Activated T-helper 1 cell treated with anti-CD3 and anti-CD28 coated beads, Interleukin-2, amount 50 U/mL, for 16 hours (primary cell): ENCODE measurements around the gene RAI1.
"Not testable (repeated sequence)": the region's sequence is repeated elsewhere in the genome, so short reads cannot be mapped to it uniquely, and the experiment has no call there.

Source experiments
- DNase-seq, 2 donors: peaks; one replicate each; pipeline ENCODE4 v3.0.0-alpha.2; 2020; ENCODE audit warnings: low read depth in 1 of 2, low spot score in 1 of 2

Gene RAI1

DNA sequence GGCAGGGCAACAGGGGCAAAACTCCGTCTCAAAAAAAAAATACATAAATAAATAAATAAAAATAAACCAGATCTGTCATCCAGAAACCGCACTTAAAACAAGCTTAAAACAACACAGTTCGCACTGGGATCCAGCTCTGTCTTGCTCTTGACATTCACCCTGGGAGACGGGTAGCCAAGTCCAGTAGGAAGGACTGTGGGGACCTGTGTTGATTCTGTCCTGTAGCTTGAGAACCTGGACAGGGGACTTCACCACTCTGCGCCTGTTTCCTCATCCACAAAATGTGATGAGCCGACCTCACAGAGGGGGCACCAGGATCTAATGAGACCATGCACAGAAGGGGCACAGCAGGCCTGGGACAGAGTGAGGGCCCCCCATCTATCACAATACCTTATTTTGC, 1.5 kb upstream of the RAI1 start:
- DNase-seq, result no peak

DNA sequence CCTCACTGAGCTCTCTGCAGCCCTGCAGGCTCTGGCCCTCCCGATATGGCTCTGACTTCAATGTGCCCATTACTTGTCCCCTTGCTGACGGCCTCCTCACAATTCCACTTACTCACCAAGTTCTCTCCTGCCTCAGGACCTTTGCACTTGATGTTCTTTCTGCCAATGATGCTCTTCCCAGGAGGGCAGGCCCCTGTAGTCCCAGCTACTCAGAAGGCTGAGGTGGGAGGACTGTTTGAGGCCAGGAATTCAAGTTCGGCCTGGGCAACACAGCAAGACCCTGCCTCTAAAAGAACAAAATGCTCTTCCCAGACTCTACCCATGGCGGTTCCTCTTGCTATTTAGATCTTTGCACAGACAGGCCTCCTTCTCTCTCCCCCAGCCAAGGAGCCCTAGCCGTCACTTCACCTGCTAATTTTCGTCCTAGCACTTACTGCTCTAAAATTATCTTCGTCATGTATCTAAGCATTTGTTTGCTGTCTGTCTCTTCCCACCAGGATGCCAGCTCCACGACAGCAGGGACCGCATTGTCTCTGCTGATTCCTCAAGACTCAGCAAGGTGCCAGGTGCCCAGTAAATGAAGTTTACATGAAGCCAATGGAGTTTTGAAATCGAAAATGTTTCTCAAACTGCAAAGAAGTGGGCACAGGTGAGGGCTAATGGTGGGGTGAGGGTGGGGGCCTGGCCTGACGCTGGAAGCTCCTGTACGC, 626 bp upstream of the RAI1 start:
- DNase-seq, result no peak

DNA sequence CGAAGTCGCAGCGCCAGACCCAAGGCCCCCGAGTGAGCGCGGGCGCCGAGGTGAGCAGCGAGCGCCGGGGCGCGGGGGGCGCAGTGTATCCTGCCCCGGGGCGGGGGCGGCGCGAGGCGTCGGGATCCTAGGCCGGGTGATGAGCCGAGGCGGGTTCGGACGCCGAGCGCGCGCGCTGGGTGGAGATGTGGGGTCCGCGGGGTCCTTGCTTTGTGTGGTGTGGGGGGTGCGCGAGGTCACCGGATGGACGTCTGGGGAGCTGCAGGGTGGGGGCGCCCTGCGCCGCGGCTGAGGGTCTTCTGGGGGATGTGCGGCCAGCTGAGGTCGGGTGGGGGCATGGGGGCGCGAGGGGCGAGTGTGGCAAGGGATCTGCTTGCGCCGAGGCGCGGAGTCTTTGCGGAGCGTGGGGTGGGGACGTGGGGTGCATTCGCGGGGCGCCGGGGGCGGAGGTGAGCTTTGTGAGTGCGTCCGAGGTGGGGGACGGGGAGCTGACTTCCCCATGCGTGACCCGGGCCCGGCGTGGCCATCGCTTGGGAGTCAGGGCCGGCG, 560 bp downstream of the RAI1 start:
- DNase-seq, result no peak

DNA sequence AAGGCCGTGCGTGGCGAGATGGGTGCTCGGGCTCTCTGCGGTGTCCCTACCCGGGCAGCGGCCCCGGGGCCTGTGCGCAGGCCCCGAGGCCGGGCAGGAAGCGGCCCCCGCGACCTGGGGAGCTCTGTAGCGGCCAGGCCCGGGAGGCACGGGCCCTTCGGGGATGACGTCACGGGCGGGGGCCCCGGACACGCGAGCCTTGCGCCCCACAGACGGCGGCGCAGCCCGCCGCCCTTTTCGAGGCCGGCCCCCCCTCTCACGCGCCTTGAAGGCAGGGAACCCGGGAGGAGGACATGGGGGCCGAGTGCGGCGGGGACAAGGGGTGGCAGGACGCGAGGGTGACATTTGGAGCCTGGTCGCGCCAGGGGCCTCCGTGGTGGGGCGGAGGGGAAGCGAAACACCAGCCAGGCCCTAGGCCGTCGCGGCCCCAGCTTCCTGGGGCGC, 1.1 kb downstream of the RAI1 start:
- peak in 1 of 2 donors; percentile 32 for DNase-seq

DNA sequence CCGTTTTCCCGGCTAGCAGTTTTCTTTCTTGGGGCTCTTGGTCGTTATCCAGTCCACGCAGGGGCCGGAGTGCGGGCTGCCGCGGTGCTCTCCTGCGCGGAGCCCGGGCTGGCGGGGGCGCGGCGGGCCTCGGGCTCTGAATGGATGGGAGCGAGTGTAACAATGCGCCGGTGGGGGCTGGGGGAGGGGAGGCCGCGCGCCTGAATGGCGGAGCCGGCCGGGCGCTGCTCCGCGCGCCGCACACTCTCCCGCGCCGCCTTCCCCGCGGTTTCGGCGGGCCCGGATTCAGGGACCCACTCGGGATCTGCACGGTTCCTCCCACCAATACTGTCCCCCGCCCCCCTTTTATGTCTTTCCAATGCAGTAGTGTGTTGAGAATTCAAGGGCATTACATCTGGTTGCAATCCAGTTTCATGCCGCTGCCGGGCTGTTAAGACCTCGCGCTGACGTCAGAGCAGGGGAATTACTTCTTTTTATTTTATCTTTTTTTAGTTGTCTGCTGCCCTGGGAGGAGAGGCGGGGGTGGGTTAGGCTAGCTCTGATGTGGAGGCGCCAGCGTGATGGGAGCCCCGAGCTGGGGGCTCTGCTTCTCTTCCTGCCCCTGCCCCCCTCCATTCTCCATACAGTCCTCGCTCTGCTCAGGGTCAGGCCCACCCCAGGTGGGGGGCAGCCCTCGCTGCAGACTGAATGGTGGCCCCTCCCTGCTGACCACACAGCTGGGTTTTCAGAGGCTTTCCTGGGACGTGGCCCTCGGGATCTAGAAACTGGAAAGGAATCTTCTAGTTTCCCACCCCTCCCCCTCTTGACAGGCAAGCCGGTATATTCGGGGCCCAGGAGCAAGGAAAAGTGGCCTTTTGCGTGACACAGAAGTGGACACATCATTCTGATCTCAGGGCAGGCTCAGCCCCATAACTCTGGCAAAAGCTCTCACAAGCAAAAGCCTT, 1.8 kb downstream of the RAI1 start:
- peak in 1 of 2 donors; percentile 43 for DNase-seq

DNA sequence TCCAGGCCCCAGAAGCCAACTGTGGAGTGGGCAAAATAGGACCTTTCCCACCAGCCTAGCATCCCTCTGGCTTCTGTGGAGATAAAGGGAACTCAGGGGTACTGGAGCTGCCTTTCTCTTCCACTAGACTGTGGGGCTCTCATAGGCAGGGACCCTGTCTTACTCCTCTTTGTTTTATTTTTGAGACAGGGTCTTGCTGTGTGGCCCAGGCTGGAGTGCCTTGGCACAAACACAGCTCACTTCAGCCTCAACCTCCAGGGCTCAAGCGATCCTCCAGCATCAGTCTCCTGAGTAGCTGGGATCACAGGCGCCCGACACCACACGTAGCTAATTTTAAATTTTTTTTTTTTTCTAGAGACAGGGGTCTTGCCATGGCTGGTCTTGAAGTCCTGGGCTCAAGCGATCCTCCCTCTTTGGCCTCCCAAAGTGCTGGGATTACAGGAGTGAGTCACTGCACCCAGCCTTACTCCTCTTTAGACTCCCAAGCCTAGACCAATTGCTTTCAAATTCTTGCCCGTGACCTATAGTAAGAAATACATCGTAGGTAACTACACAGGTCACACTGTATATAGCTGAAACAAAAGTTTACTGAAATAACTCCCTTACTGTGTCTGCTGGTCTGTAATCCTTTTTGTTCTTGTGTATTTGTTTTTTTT, 2.6 kb downstream of the RAI1 start:
- DNase-seq, result no peak

DNA sequence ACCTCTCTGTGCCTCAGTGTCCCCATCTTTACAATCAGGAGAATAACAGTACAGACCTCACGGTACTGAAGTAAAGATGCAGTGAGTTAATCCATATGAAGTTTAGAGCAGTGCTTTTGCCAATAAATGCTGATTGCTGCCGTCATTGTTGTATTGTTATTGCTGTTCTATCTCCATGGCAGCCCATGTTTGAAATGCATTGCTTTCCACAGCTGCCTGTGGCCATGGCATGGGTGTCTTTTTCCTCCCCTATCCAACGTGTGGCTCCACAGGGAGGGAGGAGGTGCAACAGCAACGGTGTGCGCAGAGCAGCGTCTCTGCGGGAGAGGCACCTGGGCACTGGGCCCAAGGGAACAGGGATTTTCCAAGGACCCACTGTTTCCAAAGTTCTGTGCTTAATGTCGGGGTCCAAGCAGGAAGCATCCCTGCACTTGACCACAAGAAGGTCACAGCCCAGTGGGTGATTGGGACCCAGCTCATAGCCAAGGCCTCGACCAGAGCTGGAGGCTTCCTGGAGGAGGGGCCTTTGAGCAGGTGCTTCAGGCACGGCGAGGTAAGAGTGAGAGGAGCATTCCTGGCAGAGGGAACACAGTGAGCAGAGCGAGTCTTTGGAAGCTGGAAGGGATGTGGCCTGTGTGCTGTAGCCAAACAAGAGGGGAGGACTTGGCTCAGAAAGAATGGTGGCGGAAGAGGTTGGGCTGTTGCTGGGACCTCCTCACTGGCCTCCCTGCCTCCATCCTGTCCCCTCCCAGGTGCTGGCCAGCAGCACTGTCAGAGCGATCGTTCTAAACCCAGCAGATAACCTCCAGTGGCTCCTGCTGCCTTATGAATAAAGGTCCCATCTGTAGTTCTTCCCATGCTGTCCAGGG, 3.9 kb downstream of the RAI1 start:
- DNase-seq, result no peak

DNA sequence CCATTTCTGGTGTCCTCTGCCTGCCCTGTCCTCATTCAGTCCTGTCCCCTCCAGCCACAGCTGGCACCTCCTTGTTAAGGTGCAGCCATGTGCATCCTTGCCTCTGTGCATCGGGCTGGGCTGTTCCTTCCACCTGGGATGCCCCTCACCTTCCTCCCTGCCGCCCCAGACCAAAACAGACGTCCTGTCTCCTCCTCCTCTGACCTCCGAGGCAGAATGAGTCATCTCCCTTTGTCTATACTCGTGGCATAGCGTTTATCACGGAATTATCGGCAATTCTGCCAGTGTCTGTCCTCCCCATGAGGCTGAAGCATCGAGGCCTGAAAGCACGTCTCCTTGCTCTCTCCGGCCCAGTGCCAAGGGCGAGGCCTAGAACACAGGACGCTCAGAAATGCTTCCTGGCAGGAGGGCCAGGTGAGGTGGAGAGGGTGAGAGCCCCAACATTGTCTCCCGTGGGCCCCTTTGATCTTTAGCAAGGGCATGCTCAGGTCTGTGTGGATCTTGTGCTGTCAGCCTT, 4.6 kb downstream of the RAI1 start:
- DNase-seq, result no peak

DNA sequence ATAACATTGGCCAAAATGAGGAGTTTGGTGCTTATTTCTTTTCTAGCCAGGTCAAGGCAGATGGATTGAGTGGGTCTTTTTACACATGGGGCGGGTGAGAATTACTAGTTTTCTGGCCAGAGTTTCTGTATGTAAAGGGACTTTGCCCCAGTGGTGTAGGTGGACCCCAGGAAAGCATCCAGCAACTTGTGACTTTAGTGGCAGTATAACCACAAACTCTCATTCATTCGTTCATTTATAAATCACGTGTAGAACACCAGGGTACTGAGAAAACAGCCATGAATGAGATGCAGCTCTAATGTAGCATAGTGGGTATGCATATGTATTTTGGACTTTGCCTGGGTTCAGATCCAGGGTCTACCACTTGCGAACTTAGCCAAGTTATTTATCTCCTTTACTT, 8.1 kb downstream of the RAI1 start:
- no peak for DNase-seq

DNA sequence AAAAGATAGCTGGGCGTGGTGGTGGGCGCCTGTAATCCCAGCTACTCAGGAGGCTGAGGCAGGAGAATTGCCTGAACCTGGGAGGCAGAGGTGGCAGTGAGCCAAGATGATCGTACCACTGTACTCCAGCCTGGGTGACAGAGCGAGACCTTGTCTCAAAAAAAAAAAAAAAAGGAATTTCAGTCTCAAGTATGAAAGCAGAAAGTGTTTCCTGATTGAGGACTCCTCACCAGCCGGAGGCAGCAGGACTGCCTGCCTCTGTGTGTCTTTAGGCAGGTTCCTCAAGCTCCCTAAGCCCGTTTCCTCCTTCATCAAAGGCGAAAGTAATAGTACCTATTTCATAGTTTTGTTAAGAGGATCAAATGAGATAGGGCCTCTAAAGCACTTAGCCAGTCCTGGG, 9.0 kb downstream of the RAI1 start:
- DNase-seq, result not testable (repeated sequence)

DNA sequence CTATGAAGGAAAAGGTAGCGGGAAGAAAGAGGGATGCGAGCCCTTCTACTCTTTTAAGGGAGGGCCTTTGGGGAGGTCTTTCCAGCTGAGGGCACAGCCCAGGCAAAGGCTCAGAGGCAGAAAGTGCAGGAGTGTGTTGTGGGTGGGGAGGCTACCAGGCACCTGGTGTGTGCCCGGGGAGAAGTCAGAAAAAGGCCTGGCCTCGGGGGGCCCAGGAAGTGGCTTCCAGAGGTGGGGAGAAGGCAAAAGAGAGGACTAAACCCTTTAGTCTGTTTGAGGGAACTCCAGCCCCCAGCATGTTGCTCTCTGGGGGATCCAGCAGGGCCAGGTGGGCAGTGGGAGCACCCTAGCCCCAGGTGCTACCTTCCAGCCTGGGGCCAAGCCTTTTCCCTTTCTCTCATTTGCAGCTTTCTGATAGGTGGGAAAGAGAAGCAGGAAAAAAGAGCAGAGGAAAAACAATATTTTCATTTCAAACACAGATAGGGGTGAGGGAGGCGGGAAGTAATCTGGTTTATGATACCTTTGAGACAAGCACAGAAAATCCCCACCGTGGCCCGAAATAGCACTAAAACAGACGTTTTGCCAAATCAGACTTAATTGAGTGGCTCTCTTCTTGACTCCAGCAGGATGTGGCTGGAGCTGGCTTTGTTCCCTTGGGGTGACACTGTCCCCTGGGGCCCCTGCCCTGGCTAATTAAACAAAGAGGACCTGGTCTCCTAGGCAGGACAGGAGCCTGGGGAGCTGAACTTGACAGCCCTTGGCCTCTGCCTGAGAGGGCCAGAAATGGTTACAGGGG, 10.4 kb downstream of the RAI1 start:
- no peak for DNase-seq

DNA sequence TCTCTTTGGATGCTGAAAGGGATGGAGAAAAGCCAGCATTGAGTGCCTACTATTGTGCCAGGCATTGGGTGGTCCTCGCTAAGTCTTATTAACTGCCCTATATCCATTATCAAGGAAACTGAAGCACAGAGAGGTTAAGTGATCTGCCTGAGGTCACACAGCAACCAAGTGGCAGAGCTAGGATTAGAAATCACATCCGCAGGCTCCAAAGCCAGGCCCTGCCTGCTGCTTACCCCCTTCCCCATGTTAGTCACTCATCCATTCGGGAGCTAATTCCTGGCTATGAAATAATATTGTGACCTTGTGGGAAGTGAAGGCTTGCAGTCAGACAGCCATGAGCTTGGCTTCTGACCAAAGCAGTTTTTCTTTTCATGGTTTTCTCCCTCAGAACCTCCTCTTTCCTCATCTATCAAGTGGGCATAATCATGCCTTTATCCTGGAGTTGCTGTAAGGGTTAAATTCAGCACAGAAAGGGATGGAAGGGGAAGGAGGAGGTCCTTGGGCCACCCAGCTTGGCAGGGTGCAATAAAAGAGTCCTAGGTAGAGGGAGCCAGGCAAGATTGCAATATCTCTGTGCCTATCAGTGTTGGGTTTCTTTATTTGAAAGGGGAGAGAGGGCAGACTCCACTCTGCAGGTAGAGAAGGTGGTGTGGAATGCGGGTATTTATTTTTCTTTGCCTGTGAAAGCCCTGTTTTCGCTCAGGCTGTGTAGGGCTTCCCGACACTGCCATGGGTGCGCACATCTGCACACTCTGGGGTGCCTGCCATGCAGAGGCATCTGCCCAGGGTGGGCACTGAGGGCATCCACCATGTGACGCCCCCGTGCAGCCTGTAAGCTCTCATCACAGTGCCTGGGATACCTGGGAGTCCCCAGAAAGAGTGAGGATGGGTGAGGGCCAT, 11.3 kb downstream of the RAI1 start:
- no peak for DNase-seq

DNA sequence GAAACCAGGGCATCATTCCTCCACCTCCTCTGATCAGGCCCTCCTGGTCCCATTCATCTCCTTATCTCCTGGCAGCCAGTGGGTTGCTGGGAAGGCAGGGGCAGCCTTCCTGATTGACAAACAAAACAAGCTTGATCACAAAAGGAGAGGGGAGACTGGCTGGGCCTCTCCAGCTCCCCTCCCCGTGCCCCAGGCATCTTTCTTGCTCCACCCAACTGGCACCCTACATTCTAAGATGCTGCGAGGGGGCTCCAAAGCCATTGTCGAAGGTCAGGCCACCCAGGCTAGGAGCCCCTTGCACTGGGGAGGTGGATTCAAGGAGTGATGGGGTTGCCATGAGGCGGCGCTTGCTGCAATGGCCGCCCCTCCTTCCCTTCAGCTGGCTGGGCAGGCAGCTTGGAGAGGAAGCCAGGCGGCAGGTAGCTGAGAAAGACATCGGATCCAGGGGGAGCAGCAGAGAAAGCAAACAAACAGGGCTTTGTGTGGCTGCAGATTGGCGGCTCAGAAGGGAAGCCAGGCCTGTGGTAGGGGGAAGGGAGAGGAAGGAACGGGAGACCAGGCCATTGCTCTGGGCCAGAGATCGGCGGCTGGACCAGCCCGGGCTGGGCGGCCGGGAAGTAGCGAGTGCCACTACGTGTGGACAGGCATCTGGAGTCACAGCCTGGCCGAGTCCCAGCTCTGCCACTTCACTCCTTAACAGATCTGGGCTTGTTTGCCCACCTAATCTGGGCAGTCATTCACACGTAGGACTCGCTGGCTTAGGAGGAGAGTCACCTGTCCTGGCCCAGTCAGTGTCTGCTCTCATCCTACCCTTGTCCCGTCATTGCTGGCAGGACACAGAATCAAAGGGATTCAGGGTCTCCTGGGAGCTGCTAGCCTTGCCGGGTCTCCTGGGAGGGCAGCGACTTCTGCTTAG, 12.3 kb downstream of the RAI1 start:
- DNase-seq, result no peak

DNA sequence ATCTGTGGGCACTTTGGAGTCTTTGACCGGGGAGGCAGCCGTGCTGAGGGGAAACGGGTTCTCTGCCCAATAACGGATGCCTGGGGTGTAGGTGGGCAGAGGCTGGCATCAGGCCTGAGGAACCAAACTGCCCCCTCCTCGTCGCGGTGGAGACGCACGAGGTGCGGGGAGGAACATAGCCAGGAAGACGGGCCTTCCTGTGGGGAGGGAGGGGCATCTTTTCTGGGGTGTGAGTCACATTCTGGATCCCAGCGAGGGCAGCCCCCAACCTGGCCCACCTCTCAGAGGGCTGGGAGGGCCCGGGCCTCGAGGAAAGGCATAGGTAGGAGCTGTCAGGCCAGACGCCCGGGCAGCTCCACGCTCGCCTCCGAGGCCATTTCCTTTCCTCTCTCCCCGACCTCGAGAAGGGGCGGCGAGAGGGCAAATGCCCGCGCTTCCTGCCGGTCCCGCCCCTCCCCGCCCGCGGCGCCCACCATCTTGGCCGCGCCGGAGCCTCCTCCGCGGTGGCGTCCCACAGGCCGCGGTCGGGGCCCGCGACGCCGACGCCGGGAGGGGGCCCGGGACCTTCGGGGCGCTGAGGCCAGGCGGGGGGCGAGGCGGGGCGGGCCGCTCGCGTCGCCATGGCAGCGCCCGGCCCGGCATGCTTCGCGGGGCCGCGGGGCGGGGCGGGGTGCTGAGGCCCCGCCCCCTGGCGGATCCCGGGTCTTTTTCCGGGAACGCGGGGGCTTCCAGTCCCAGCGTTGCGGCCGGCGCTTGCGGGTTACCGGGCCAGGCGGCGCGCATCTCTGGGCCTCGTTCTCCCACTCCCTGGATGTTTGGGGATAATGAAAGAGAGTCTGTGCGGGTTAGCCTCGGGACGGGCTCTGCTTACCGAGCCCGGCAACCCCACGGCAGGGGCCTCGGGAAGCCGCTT, 13.2 kb downstream of the RAI1 start:
- DNase-seq, result peak; percentile 36 to 68

DNA sequence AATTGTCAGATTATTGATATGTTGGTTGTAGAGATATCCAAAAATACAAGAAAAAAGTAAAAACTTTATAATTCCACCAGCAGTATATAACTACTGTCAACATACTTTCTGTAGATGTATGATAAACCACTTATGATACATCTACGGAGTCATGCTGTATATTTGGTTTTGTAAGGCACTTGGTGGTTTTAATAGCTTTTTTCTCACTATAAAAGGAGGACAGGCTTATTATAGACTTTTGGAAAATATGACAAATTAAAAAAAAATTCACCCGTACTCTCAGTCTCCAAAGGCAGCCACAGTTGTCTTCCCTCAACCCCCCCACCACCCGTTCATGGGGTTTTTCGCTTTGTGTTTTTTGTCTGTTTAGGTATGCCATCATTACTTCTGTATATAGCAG, 14.8 kb downstream of the RAI1 start:
- DNase-seq, result no peak

DNA sequence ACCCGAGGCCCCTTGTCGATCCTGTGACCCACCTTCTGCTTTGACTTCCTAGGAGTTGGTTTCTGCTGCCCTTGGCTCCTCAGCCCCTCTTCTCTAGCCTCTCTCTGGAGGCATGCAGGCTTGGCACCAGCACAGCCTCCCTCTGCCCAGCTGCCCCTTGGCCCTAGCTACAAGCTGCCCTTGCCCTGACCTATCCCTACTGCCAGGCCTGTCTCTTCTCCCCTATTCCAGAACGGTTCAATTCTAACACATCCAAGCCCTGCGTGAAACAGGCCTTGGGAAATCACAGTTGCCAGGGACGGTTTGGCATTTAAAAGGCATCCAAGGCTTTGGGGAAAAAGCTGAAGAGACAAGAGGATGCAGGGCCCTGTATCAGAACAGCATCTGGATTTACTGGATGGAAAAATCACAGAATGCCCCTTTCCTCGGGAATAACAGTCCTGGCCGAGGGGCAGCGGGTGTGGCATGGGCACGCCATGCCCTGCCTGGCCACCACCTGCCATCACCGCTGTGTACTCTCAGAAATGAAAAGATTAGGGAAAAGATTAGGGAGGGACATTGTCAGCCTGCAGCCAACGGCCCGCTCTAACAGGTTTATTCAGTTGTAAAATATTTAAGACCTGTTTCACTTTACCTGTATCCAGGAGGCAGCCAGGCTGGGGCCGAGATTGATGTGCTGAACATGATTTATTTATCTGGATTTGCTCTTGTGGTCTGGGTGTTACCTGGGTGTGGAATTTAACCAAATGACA, 15.8 kb downstream of the RAI1 start:
- no peak for DNase-seq
